ENCODE measurements around the gene TRIM63.
A peak's percentile ranks its signal among the peaks of the same experiment; 100 is the strongest.

TRIM63 gene

DNA sequence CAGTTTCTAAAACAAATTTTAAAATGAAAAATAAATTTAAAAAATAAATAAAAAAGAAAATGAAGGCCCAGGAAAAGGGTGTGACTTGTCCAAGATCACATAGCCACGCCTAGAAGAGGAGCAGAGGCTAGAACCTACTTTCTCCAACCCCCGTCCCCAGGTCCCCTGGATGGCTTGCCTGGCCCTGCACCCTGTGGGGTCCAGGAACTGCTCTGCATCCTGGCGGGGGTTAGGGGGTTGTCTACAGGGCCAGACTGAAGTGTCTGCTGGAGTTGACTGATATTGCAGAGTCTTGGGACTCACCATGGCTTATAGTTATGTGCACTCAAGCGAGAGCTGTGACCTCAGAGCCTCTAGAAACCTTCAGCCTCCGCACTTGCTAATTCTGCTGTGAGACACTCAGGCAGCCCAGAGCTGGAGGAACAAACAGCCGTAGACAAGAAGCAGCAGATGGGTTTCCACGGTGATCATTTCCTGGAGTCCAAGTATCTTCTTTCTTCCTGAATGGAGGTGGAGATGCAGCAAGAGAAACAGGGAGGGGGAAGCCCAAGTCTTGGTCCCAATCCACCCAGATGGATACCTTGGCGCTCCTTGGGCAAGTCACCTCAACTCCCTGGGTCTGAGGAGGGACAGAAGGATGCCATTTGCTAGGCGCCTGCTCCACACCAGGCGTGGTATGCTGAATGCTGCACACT is 51.0 kb downstream of the TRIM63 start:
- no peak for TF ChIP-seq FOXM1 (IDR thresholded peaks at IDR 0.05; ENCODE audit: borderline replicate concordance, low read depth)
- no peak for TF ChIP-seq CEBPB (IDR thresholded peaks at IDR 0.05)
- no peak for TF ChIP-seq RAD21 (IDR thresholded peaks at IDR 0.05; ENCODE audit: low read depth)

DNA sequence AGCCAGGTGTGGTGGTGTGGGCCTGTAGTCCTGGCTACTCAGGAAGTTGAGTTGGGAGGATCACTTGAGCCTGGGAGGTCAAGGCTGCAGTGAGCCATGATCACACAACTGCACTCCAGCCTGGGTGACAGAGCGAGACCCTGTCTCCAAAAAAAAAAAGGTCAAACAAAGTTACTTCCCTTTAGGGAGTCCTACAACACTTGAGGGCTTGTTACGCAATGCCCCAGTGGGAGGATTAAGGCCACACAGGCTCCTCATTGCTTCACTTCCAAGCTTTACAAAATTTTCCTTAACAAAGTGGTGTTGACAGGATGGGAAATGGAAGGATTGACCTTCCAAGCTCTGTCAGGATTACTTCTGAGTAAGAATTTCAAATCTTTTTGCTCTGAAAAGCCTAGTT is 52.1 kb downstream of the TRIM63 start:
- TF ChIP-seq CEBPB (IDR thresholded peaks at IDR 0.05) (peak; percentile 90), RAD21 (IDR thresholded peaks at IDR 0.05; ENCODE audit: low read depth) (no peak), EGR1 (IDR thresholded peaks at IDR 0.05) (no peak), TCF12 (IDR thresholded peaks at IDR 0.05; ENCODE audit: low read depth) (no peak), EP300 (IDR thresholded peaks at IDR 0.05; ENCODE audit: borderline replicate concordance) (no peak)
- TF ChIP-seq, protein P1, sequence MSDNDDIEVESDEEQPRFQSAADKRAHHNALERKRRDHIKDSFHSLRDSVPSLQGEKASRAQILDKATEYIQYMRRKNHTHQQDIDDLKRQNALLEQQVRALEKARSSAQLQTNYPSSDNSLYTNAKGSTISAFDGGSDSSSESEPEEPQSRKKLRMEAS (IDR thresholded peaks at IDR 0.05): no peak

DNA sequence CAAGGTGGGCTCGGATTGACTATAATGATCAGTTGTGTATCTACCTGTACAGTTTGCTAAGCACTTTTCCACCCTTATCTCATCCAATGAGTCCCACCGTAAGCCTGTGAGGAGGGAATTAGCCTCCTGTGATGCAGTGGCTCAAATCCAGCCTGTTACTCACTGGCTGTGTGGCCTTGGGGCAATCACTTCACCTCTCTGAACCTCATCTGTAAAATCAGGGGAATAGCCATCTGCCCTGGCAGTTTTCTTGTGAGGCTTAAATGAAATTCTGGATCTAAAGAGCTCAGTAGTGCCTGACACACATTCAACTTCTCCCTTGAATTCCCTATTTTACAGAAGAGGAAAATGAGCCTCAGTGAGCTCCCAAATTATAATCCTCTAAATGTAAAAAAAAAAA is 53.3 kb downstream of the TRIM63 start:
- TF ChIP-seq ZBTB7A (IDR thresholded peaks at IDR 0.05; ENCODE audit: low read depth) (no peak), NFIC (IDR thresholded peaks at IDR 0.05) (no peak), TAF1 (IDR thresholded peaks at IDR 0.05; ENCODE audit: low read depth) (no peak), EP300 (IDR thresholded peaks at IDR 0.05; ENCODE audit: borderline replicate concordance) (no peak), RAD21 (IDR thresholded peaks at IDR 0.05; ENCODE audit: low read depth) (no peak), FOXM1 (IDR thresholded peaks at IDR 0.05; ENCODE audit: borderline replicate concordance, low read depth) (no peak), CEBPB (IDR thresholded peaks at IDR 0.05) (no peak)
- TF ChIP-seq, protein P1 (IDR thresholded peaks at IDR 0.05): no peak
- TF ChIP-seq, protein P2, sequence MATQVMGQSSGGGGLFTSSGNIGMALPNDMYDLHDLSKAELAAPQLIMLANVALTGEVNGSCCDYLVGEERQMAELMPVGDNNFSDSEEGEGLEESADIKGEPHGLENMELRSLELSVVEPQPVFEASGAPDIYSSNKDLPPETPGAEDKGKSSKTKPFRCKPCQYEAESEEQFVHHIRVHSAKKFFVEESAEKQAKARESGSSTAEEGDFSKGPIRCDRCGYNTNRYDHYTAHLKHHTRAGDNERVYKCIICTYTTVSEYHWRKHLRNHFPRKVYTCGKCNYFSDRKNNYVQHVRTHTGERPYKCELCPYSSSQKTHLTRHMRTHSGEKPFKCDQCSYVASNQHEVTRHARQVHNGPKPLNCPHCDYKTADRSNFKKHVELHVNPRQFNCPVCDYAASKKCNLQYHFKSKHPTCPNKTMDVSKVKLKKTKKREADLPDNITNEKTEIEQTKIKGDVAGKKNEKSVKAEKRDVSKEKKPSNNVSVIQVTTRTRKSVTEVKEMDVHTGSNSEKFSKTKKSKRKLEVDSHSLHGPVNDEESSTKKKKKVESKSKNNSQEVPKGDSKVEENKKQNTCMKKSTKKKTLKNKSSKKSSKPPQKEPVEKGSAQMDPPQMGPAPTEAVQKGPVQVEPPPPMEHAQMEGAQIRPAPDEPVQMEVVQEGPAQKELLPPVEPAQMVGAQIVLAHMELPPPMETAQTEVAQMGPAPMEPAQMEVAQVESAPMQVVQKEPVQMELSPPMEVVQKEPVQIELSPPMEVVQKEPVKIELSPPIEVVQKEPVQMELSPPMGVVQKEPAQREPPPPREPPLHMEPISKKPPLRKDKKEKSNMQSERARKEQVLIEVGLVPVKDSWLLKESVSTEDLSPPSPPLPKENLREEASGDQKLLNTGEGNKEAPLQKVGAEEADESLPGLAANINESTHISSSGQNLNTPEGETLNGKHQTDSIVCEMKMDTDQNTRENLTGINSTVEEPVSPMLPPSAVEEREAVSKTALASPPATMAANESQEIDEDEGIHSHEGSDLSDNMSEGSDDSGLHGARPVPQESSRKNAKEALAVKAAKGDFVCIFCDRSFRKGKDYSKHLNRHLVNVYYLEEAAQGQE (IDR thresholded peaks at IDR 0.05; ENCODE audit: low read depth): no peak

DNA sequence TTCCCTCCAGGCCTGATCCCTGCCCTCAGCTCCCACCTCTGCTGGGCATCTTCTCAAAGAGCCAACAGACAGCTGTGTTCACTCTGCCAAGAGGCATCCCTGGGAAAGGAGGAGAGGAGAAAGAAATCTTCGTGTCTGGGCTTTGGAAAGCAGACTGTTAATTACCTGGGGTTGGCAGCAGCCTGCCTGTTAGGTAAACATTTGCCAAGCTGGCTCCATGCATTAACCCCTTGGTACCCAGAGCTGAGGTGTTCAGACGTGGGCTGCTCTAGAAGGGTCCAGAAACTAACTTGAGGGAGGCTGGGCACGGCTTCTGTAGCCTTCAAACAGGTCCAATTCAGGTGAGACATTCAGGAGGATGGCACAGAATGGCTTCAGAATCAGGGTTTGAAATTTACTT is 54.6 kb downstream of the TRIM63 start:
- TF ChIP-seq EGR1 (IDR thresholded peaks at IDR 0.05) (no peak), YY1 (IDR thresholded peaks at IDR 0.05; ENCODE audit: low read depth) (no peak), TAF1 (IDR thresholded peaks at IDR 0.05; ENCODE audit: low read depth) (no peak), FOXM1 (IDR thresholded peaks at IDR 0.05; ENCODE audit: borderline replicate concordance, low read depth) (no peak)
- TF ChIP-seq, protein P2 (IDR thresholded peaks at IDR 0.05; ENCODE audit: low read depth): no peak

DNA sequence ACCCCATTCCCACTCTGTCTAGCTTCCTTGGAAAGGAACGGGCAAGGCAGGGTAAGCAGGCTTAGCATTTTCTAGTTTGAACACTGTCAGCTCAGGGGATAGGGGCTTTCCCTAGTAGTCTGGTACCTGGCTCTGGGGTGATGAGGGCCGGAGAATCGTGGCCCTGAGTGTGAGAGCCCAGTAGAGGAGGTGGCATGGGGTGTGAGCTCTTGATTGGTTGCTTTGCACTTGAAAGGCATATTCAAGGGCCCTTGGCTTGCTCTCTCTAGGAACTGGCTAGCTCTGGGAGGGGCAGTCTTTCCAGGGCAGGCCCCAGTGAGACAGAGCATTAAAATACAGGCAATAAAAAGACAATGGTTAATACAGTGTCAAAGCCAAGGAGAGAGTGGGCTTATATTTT is 56.6 kb downstream of the TRIM63 start:
- TF ChIP-seq TAF1 (IDR thresholded peaks at IDR 0.05; ENCODE audit: low read depth) (no peak), CREB1 (IDR thresholded peaks at IDR 0.05; ENCODE audit: low read depth) (no peak), YY1 (IDR thresholded peaks at IDR 0.05; ENCODE audit: low read depth) (no peak), RAD21 (IDR thresholded peaks at IDR 0.05; ENCODE audit: low read depth) (no peak)

DNA sequence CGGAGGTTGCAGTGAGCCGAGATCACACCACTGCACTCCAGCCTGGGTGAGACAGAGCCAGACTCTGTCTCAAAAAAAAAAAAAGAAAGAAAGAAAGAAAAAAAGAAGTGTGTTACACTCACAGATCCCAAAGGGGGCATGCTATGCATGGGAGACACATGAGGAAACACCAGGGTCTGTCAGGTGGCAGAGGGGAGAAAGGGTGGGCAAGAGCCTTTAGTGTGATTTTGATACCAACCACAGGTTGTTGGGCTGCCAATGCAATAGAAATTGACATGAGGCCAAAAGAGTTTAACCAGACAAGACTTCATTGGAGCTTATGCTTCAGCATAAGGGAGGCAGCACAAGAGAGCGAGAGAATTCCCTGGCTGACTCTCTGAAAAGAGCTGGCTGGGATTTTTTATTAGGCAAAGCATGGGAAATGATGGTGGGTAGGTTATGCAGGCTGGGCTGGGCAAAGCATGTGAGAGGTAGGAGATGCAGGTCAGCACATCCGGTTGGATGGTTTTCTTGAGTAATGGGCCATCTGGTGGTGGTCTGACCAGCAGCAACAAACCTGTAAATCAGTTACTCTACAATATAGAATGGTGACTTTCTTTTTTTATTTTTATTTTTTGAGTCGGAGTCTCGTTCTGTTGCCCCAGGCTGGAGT is 57.5 kb downstream of the TRIM63 start:
- TF ChIP-seq EGR1 (IDR thresholded peaks at IDR 0.05) (no peak), FOXM1 (IDR thresholded peaks at IDR 0.05; ENCODE audit: borderline replicate concordance, low read depth) (no peak), ZBTB7A (IDR thresholded peaks at IDR 0.05; ENCODE audit: low read depth) (no peak), TCF12 (IDR thresholded peaks at IDR 0.05; ENCODE audit: low read depth) (no peak), RAD21 (IDR thresholded peaks at IDR 0.05; ENCODE audit: low read depth) (peak; percentile 37)
- TF ChIP-seq, protein P1 (IDR thresholded peaks at IDR 0.05): no peak

DNA sequence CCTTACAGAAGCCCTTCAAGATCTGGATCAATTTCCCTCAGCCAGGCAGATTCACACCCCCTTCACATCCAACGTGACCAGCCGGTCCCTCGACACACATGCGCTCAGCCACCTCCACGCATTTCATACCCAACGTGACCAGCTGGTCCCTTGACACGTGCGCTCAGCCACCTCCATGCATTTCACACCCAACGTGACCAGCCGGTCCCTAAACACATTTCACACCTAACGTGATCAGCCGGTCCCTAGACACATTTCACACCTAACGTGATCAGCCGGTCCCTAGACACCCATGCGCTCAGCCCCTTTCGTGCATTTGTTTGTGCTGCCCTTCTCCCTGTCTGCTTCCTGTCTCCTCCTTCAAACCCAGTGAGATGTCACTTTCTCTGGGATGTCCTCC is 60.7 kb downstream of the TRIM63 start:
- TF ChIP-seq, protein P3, sequence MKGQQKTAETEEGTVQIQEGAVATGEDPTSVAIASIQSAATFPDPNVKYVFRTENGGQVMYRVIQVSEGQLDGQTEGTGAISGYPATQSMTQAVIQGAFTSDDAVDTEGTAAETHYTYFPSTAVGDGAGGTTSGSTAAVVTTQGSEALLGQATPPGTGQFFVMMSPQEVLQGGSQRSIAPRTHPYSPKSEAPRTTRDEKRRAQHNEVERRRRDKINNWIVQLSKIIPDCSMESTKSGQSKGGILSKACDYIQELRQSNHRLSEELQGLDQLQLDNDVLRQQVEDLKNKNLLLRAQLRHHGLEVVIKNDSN (IDR thresholded peaks at IDR 0.05): no peak
- TF ChIP-seq, protein P2 (IDR thresholded peaks at IDR 0.05; ENCODE audit: low read depth): no peak
- no peak for TF ChIP-seq CREB1 (IDR thresholded peaks at IDR 0.05; ENCODE audit: low read depth)
- TF ChIP-seq NFIC (IDR thresholded peaks at IDR 0.05): no peak
- no peak for TF ChIP-seq RAD21 (IDR thresholded peaks at IDR 0.05; ENCODE audit: low read depth)
- no peak for TF ChIP-seq FOXM1 (IDR thresholded peaks at IDR 0.05; ENCODE audit: borderline replicate concordance, low read depth)
- TF ChIP-seq TCF12 (IDR thresholded peaks at IDR 0.05; ENCODE audit: low read depth): no peak
- no peak for TF ChIP-seq CEBPB (IDR thresholded peaks at IDR 0.05)
- no peak for TF ChIP-seq ZBTB7A (IDR thresholded peaks at IDR 0.05; ENCODE audit: low read depth)
- TF ChIP-seq, protein P1 (IDR thresholded peaks at IDR 0.05): no peak
- no peak for TF ChIP-seq EGR1 (IDR thresholded peaks at IDR 0.05)
- no peak for TF ChIP-seq EP300 (IDR thresholded peaks at IDR 0.05; ENCODE audit: borderline replicate concordance)
- no peak for TF ChIP-seq TAF1 (IDR thresholded peaks at IDR 0.05; ENCODE audit: low read depth)
